GM21367 (cell line): Measurements from ENCODE around the gene TNS3.

ENCODE experiments used
- ATAC-seq: cut with Tn5 transposase; IDR thresholded peaks from one replicate; pipeline ENCODE4 v1.9.1; 2021; ENCODE audit not compliant: unreplicated experiment

The TNS3 gene

GRCh38 chr7:47393406-47393805 lies 188.5 kb downstream of the TNS3 start:
- ATAC-seq: no peak

DNA sequence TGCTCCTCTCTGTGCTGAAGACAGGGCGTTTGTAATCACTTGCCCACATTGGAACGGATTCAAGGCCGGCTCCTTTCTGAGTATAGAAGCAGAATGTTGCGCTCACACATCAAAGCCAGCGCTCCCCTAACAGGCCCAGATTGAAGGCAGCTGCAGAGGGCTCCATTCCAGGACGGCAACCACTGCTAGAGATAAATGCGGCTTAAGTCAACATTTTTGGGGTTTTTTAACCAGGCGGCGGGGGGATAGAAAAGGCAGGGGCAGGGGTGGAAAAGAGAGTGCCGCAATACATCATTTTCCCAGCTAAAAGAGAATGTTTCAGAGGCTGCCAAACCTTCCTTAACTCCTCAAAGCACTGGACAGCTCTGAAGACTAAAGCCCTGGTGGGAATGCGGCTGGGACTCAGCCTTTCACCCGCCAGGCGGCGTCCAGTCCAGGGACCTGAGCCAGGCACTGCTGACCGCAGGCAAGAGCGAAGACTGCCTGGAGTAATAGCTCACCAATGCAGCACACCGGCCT lies 189.6 kb downstream of the TNS3 start:
- no peak for ATAC-seq

GRCh38 chr7:47391726-47392125 lies 190.2 kb downstream of the TNS3 start:
- no peak for ATAC-seq

DNA sequence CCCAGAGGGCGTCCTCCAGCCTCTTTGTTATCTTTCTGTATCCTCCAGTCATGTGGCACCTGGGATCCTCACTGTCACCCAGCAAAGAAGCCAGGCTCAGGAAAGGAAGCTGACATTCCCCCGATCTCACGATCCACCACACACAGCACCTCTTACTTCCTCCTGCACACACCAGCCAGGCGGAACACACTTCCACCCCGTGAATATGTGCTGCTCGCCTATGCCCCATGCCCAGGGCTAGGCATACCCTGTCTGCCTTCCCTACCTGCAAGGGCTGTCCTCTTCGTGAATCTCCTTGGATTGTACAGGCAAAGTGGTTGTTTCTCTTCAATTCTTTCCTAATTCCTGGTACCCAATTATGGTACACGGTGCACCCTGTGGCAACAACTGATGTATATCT lies 191.0 kb downstream of the TNS3 start:
- ATAC-seq: no peak

- ATAC-seq: no peak
These were observed 191.8 kb downstream of the TNS3 start for GRCh38 chr7:47389923-47390630.

GRCh38 chr7:47389171-47389922 lies 192.6 kb downstream of the TNS3 start:
- no peak for ATAC-seq

DNA sequence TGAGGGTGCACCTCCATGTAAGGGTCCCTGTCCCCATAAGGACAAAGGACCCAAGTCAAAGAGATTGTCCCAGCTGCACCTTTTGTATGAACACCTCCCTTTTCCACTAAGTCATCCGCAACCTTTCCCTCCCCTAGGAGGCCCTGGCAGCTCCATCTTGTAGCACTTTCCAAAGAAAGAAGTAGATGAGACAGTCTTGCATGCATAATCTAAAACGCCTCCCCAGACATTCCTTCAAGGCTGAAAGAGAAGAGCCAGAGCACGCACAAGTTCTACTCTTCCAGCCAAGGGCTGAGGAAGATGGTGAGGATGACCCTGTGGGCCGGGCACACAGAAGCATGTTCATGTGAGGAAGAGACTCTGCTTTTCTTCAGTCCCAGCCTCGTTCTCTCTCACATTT lies 194.4 kb downstream of the TNS3 start:
- ATAC-seq: no peak

DNA sequence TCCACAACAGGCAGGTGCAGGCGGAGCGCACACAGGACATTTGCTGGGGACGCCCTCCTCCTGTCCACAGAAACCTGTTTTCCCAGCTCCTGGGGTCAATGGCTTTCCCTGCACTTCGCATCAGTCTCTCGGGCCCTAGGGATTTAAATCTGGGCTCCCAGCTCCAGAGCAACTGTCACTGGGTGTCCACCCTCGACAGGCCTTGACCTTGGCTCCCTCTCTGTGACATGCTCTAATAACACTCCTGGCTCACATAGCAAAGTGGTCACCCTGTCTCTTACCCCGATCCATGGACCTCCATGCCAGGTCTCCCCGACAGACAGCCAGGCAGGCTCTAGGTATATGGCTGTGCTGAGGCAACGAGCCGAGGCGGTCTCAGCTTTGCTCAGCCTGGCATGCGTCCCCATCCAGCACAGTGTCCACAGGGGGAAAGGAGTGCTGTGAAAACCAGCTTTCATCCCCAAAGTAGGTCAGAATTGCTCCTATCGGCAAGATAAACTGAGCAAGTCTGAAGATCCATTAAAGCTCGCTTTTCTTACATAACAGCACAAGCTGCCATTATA lies 195.6 kb downstream of the TNS3 start:
- ATAC-seq: no peak

GRCh38 chr7:47385536-47386125 lies 196.3 kb downstream of the TNS3 start:
- no peak for ATAC-seq

DNA sequence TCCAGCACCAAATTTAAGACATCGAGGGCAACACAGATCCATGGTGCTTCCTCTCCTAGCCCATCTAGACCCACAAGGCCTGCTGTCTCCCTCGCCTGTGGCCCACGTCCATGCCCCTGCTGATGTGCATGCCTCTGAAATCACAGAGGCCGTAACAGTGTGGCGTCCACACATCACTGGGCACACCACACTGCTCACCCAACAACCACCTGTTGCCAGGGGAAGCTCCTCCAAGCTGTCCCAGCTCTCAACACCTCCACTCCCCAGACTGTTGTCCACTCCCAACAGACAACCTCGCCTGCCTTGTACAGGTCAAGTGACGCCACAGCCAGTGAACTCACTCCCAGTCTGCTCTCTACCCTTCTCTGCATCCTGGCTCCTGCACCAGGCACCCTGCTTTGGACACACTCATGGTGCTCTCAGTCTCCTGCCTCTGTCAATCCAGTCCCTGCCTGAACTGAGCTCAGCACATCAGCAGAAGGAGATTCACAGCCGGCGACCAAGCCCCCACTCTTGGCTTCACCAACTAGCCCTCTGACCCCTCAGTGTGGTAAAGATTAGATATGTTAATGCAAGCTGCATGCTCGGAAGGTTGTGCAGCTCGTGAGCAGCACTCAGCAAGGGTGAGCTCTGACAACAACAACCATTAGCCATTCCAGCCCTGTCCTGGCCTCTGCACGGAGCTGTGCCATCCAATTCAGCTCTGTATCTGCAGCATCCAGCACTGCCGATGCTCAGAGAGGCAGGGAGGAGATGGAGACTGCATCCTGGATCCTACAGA lies 197.0 kb downstream of the TNS3 start:
- no peak for ATAC-seq

DNA sequence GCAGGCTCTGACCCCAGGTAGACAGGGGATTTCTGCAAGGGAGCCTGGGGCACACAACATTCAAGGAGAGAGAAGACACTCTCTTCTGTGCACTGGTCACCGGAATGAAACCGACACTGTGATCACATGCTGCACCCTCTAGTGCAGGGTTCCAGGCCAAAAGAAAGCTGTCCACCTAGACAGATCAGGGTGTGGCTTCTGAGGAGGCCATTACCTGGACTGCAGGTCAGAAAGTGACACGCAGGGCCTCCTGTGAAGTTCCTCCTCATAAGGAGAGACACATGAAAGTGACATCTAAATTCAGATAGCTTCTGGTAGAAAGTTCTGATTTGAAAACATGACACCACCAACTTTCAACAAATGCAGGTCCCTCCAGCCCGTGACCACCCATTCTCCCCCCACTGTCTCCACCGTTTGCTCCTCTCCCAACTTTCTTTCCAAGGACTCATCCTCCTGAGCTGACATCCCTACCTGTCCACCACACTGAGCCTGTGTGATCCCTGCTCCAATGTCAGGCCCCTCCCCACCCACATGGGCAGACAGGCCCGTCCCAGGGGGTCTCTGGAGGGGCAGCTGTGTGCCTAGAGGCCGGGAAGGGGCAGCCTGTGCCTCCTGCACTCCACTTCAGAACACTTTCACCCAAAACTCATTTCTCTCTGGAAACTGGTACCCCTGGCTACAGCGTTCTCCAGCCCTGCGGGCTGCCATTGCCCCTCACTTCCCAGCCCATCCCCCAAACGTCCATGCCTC lies 198.0 kb downstream of the TNS3 start:
- no peak for ATAC-seq

- ATAC-seq: no peak
These were observed 198.8 kb downstream of the TNS3 start for GRCh38 chr7:47383072-47383471.

DNA sequence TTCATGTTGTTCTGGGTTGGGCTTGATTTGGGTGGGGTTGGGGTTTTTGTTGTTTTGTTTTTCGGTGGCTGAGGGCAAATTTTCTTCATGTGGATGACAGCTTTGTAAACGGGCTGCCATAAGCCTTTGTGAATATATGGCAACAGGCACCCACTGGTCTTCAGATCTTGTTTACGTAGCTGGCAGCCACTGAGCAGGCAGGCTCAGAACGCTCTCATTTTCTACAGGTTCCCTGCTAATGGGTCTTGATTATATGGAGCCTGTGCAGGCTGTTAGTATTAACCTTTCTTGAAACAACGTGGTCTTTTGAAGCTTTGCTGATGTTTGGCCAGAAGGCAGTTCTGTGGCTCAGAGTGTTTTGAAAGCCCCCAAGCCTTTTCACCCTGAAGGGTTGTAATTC lies 199.7 kb downstream of the TNS3 start:
- no peak for ATAC-seq

DNA sequence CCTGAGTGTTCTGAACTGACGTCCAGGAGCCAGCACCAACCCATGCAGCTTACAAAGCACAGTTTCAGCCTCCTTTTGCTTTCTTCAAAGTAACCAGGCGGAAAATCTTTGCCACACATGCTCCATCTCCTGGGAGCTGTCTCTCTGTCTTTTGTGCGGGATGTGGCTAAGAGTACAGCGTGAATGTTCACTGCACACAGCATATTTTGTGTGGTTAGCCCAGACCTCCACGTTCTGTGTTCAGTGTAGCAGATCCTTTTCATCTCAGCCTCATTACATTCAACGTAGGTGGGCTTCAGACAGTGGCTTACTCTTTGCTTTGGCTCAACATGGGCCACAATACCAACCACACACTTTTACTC lies 200.8 kb downstream of the TNS3 start:
- no peak for ATAC-seq

- no peak for ATAC-seq
These were observed 201.4 kb downstream of the TNS3 start for GRCh38 chr7:47380325-47381133.

DNA sequence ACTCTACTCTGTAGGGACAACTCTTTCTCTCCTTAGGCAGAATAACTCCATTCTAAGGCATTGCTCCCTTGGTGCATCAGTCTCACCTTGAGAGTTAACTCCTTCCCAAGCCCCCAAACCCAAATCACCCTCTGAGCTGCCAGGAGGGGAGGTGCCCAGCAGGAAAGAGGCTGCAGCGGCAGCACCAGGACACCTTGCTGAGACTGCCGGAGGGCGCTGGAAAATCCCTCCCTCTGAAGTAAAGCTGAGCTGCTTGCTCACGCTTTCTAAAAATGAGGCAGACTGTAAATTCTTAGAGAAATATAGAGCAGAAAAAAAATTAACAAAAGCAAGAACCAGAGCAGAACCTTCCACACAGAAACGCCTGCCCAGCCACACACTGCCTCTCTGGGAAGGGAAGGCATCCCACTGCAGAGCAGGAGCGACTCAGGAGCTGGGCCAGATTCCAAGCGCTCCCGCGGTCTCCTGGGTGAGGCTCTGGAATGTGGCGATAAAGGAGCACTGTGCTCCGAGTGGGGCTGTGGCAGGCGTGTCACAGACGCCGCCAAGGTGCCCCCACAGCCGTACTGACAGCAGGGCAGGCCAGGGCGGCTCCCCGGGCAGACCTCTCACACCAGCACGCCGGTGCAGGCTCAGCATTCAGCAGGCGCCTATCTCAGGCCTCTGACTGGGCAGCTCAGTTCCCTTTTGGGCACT lies 202.1 kb downstream of the TNS3 start:
- ATAC-seq: no peak

GRCh38 chr7:47378728-47379395 lies 203.0 kb downstream of the TNS3 start:
- no peak for ATAC-seq

DNA sequence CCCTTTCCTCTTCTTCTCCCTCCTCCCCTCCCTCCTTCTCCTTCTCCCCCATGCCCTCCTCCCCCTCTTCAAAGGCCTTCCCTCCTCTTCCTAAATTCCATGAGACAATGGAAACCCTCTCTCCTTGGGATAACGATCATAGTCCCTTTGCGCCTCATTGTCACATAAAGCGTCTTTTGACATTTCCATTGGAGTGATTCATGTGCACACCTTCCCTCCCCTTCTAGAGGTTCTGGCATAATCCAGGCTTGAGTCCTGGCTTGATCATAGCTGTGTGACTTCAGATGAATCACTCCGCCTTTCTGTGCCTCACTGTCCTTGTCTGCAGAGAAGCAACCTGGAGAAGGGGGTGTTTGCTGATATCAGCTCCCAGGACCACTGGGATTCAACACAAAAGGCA lies 204.2 kb downstream of the TNS3 start:
- no peak for ATAC-seq
